MM.1S (cell line): Measurements from ENCODE around the gene GALNT12.

Experiments used
- CTCF ChIP-seq: fragments of 300-600 bp; sonication (generic); IDR thresholded peaks from 2 replicates; pipeline ENCODE4 v1.5.1; 2016; ENCODE audit warnings: antibody characterized with exemption, low read length, mixed read lengths
- EZH2 ChIP-seq: fragments of 300-600 bp; sonication (generic); optimal IDR thresholded peaks from 2 replicates; pipeline ENCODE3; 2017; ENCODE audit warnings: low read depth, mild to moderate bottlenecking, antibody characterized with exemption, low read length, mixed read lengths

DNA sequence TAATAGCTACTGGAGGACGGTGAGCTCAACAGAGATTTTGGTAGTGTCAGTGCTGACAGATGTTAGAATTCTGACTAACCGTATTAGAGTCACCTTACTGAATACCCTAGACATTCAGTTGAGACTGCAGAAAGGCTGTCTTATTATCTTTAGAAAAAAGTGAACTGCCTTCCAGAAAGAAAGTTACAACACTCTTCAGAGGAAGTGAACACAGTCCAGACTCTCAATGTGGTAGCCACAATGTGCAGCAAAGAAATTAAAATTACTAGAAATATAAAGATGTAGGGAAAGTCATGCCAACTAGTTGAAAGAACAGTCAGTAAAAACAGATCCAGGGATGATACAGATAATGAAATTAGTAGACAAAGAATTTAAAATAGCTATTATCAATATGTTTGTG is 89.2 kb downstream of the GALNT12 start:
- TF ChIP-seq CTCF (no peak), EZH2 (no peak)
